ENCODE results near the gene ASPDH.
A peak's percentile ranks its signal among the peaks of the same experiment; 100 is the strongest.

DNA sequence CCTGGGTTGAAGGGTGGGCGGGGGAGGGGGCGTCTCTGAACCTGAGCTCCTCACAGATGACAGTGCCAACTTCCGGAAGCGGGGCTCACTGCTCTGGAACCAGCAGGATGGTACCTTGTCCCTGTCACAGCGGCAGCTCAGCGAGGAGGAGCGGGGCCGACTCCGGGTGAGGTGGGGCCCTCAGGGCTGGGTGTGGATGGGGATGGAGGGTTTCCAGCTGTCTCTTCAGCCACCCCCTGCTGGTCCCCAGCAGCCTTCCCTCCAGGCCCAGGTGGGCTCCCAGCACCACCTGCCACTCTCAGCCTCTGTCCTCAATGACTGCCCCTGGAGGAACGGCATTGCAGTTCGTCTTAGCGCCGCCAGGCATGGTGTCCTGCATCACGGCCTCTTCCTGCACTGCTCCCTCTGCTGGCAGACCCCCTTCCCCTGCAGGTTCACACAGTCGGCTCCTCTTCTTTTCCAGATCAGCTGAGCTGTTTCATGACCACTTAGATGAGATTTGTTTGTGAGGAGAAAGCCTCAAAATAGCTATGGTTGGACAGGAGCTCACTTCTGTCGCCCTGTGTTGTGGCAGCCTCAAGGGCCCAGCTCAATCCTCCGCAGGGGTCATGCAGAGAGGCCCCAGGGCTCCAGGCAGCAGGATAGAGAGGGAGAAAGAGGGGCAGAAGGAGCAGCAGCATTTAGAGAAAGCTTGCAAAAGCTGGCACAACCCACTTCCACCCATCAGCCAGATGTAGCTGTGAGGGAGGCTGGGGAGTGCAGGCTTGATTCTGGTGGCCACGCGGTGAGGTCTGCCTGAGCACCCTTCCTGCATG lies 34.6 kb downstream of the ASPDH start:
- TF ChIP-seq POLR2A (IDR thresholded peaks at IDR 0.05): no peak
- TF ChIP-seq, protein P1, sequence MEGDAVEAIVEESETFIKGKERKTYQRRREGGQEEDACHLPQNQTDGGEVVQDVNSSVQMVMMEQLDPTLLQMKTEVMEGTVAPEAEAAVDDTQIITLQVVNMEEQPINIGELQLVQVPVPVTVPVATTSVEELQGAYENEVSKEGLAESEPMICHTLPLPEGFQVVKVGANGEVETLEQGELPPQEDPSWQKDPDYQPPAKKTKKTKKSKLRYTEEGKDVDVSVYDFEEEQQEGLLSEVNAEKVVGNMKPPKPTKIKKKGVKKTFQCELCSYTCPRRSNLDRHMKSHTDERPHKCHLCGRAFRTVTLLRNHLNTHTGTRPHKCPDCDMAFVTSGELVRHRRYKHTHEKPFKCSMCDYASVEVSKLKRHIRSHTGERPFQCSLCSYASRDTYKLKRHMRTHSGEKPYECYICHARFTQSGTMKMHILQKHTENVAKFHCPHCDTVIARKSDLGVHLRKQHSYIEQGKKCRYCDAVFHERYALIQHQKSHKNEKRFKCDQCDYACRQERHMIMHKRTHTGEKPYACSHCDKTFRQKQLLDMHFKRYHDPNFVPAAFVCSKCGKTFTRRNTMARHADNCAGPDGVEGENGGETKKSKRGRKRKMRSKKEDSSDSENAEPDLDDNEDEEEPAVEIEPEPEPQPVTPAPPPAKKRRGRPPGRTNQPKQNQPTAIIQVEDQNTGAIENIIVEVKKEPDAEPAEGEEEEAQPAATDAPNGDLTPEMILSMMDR (IDR thresholded peaks at IDR 0.05): peak in 1 of 4 experiments; percentile 28

All from gastroesophageal sphincter (tissue), 3 donors.